Epithelial cell of prostate (primary cell): ENCODE measurements around the gene FAM53A.
A peak's percentile ranks its signal among the peaks of the same experiment; 100 is the strongest.
"Not testable (repeated sequence)": the region's sequence is repeated elsewhere in the genome, so short reads cannot be mapped to it uniquely, and the experiment has no call there.

Source experiments
- DNase-seq: peaks from one replicate; pipeline ENCODE4 v3.0.0-alpha.2; 2011; ENCODE audit warnings: low read depth, low spot score
- H3K27ac ChIP-seq: fragments of 450-650 bp; 2 replicates; pipeline ENCODE4 v1.5.1; 2017; ENCODE audit warnings: mild to moderate bottlenecking

The FAM53A gene

DNA sequence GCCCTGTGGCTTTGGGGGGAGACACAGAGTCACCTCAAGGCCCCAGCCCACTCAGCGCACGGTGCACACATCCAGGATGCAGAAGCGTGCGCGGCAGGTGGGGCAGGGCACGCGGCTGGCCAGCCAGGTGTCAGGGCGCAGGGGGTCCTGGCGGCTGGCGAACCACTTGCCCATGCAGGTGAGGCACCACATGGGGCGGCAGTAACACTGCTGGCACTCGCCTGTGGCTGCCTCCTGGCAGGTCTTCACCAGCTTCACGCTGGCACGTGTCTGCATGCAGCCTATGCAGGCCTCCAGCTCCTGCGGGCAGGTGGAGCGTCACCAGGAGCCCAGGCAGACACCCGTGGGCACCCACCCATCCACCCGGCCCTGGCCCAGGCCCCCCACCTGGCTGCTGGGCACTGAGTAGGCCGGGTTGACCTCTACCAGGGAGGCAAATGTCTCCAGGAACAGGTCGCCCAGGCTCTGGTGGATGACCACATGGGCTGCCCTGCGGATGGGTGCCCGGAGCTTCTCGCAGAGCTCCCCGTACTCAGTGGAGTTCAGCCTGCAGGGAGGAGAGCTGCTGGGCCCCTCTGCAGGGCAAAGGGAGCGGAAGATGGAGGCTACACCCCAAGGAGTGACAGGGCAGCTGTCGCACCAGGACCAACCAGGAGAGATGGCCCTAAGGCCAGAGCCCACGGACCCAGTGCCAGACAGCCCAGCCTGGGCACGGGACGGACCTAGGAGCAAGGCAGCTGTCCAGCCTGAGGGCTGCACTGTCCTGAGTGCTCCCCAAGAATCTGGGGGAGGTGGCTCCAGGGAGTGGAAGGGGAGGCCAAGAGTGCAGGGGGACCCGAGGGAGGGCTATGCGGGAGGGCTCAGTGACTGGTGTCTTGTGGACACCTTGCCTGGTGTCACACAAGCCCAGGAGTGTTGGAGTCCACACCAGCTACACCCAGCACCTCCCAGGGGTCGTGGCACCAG lies 33.3 kb upstream of the FAM53A start:
- no peak overlapping the region for H3K27ac ChIP-seq
- DNase-seq = no peak

DNA sequence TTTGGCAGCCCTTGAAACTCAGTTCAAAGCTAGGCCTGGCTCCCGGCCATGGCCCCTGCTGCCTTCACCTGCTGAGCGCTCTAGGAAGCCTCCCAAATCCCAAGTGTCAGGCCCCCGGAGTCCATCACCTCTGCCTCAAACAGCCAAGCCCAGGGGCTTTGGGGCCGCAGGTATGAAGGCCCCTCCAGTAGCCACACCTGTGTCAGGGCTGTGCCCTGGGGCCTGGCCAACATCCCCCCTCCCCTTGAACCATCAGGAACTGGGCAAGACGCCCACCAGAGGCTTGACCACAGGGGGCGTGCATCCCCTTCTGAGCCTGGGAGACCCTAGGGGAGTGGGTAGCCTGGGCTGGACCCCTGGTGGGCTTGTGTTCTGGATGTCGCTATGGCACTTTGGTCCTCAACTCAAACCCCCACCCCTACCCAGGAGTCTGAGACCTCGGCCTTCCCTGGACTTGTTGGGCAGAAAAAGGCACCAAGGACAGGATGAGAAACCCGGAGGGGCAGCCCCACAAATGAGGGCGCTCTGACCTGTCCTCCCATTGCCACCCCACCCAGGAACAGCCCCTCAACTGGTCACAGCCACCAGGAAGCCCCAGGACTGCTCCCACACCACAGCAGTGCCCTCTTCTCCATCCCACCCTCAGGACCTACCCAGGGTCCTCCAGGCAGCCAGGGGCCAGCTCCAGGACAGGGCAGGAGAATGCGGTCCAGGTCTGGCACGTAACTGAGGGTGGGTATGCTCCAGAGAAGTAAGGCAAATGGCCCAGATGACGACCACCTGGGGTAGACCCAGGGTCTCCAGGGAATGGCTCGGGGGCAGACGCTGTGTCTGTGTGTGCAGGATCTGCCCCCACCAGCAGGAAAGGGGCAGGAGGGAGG lies 32.2 kb upstream of the FAM53A start:
- DNase-seq = no peak
- no peak overlapping the region for H3K27ac ChIP-seq

DNA sequence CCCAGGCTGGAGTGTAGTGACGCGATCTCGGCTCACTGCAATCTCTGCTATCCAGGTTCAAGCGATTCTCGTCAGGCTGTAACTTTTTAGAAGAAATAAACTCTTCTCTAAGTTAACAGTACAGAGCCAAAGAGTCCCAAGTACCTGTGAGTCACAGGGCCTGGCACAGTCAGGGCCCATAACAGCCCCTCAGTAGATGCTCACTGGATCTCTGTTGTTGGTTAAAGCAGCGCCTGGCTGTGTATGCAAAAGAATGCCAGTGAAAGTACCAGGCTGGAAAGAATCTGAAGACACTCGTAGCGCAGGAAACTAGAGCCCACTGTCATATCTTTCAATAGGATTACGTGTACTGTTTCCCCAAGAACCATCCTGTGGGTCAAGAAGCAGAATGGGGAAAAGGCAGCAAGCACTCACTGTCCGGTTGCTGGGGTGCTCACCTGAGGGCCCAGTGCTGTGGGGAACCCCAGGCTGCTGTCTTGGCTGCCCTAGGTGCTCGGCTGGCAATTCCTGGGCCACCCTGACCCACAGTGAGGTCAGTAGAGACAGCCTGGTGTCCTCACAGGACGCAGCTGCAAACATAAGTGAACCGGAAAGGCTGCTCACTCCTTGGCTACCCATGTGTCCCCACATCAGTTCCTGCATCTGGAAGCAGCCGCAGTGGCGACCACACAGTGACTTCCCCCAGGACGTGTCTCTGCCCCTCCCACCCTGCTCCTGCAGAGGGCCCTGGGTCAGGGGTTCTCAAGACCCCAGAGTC lies 31.1 kb upstream of the FAM53A start:
- DNase-seq = no peak
- H3K27ac ChIP-seq = no peak overlapping the region

DNA sequence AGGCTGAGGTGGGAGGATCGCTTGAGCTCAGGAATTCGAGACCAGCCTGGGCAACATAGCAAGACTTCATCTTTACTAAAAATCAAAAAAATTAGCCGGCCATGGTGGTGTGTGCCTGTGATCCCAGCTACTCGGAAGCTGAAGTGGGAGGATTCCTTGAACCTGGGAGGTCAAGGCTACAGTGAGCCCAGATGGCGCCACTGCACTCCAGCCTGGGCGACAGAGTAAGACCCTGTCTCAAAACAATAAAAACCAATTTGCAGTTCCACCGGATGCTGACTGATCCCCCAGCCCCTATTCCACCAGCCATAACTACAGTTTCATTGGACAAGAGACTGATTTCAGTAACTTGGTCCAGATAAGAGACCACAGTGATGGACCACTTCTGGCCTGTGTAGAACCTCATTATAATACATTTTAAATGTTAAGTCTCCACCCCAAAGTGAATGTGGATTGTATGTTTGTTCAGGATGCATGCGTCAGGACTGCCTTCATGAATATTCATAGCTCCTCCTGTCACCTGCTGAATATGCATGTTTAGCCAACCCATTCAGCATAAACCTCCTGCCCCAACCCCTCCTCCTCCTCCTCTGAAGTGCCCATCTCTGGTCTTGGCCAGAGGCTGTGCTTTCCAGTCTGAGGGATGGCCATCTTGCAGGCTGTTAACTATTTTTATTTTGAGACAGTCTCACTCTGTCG lies 30.3 kb upstream of the FAM53A start:
- H3K27ac ChIP-seq = no peak overlapping the region
- no peak for DNase-seq

DNA sequence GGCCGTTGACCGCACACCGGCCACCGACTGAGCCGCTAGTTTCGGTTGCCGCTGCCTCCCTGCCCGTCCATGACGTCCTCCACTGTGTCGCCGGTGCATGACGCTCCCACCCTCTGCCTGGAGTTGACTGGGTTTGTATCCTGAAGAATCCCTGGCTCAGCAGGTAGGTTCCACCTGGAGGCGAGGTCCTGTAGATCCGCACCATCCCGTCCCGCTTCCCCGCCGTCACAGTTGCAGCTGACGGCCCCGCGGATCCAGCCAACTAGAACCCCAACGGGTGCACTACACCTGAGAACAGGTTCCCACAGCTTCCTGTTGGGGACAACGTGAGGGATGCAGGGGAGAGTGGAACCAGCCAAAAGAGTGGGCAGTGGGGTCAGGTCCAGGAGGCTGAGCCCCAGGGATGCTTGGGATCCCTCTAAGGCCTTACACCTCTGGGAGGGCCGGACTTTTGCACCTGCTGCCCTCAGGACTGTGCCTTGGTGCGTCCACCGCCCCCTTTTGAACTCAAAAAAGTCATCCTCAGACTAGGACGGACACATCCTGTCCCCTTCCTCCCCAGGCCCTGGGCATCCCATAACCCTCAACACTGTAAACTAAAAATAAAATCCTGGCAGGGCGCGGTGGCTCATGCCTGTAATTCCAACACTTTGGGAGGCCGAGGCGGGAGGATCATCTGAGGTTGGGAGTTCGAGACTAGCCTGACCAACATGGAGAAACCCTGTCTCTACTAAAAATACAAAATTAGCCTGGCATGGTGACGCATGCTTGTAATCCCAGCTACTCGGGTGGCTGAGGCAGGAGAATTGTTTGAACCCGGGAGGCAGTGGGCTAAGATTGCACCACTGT lies 29.1 kb upstream of the FAM53A start:
- H3K27ac ChIP-seq = peak overlapping the region; percentile 94
- DNase-seq = no peak

DNA sequence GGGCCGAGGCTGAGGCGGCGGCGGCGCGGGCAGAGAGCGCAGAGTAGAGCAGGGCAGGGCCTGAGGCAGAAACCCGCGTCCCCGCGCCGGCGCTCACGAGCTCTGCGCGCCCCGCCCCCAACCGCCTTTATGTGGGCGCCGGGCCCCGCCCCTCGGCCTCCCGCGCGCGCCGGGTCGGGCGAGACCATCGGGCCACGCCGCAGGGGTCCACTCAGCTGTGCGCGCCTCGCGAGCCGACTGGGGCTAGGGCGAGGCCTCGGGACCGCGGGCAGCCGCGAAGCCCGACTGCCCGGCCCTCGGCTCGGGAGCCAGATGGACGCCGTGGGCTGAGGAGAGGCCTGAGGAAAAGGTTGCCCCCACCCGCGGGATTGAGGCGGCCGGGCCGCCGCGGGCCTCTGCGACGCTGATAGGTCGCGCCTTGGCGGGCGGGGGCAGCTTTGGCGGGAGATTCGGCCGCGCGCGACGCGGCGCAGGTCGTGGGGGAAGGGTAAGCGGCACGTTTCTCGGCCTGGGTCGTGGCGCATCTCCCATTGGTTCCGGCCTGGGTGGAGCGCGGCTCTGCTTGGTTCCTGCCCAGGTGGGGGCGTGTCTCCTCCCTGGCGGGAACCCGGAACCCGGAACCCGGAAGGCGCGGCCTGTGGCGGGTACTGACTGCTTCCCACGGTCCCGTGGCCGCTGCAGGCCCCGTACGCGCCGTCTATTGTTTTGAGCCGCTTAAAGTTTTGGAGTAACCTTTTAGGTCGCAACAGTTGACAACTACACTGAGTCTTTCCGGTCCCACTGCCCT lies 28.3 kb upstream of the FAM53A start, which contains the start of gene SLBP:
SLBP (minus strand) TSS at position 104 of the 787 bp plus-strand sequence. CDS start 131 bp downstream, outside the sequence.
- H3K27ac ChIP-seq = peak within 1 kb of the TSS; percentile 94
- DNase-seq = peak; percentile 85

DNA sequence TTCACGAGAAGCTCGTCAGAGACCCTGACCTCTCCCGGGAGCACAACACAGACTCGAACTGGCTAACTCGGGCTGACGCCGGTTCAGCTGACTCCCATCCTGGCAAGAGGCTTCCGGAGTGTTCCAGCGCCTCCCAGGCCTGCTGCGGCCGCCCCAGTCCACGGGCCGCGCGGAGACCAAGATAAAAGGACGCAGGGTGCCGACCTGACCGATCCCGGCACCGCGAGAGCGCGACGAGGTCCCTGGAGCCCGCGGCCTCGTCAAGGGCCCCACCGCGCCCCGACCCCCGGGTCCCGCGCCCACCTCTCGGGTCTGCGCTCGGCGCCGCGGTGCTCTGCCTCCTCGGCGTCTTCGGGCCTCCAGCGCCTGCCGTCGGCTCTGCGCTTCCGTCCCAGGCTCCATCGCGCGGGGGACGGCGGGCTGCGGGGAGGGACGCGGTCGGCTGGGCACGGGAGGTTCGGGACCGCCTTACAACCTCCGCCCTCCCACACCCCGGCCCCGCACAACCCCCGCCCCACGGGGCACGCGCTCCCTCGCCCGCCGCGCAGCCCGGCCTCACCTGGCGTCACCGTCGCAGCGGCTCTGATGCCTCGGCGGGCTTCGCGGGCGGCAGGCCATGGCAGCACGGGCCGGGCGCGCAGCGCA lies 27.6 kb upstream of the FAM53A start:
- peak overlapping the region; percentile 94 for H3K27ac ChIP-seq
- no peak for DNase-seq

DNA sequence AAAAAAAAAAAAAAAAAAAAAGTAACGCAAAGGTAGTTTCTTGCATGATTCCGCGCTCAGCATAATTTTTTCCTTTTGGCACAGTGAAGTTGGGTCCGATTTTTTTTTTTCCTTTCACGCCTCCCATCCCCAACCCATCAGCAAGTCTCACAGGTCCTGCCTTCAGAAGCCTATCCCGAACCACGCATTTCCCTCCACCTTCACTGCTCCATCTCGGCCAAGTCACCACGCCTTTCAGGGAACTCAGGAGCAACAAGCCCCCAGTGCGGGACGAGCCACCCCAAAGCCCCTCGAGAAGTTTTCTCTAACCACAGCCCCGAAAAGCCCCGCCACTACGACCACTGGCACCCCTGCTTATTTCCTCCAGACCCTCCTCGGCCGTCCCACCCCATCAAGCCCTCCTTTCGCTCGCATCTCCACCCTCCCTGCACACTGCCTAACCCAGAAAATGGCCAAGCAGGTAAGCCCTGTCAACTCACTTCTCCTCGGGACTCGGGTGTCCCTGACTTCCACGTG lies 27.0 kb upstream of the FAM53A start:
- H3K27ac ChIP-seq = peak overlapping the region; percentile 94
- no peak for DNase-seq

DNA sequence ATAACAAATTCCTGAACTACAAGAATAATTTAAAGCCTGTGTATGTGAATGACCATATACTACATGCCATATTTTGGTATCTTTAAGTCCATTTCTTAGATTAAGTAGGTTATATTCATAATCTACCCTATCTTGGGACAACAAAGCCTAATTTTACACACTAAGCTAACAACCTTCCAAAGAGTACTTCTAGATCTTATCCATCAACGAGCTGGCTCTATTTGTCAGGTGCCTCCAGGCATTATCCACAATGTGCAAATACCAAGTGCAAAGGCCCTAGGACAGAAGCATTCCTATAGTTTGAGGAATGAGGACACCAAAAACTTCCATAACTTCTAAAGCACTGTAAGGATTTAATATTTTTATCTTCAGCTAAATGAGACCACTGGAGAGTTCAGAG lies 24.5 kb upstream of the FAM53A start:
- no peak for DNase-seq
- H3K27ac ChIP-seq = no peak overlapping the region

DNA sequence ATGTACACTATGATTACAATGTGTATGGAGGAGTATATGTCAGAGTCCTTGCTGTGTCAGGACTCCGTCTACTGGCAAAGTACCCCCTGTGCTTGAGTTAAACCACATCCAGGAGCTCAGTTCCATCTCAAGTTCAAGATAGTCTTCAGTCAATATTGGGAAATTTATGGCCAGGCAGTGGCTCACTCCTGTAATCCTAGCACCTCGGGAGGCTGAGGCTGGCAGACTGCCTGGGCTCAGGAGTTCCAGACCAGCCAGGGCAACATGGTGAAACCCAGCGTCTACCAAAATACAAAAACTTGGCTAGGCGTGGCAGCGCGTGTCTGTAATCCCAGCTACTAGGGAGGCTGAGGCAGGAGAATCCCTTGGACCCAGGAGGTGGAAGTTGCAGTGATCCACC lies 22.2 kb upstream of the FAM53A start:
- DNase-seq = no peak
- no peak overlapping the region for H3K27ac ChIP-seq

DNA sequence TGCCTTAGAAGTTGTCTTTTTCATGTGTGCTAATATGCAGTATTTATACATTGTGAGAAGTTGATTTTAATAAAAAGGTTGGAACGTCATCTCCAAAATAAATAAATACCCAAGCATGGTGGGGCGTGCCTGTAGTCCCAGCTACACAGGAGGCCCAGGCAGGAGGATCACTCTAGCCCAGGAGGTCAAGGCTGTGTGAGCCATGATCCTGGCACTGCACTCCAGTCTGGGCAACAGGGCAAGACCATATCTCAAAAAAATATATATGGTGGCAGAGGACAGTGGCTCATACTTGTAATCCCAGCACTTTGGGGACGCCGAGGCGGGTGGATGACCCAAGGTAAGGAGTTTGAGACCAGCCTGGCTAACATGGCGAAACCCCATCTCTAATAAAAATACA lies 21.6 kb upstream of the FAM53A start:
- DNase-seq = no peak
- no peak overlapping the region for H3K27ac ChIP-seq

DNA sequence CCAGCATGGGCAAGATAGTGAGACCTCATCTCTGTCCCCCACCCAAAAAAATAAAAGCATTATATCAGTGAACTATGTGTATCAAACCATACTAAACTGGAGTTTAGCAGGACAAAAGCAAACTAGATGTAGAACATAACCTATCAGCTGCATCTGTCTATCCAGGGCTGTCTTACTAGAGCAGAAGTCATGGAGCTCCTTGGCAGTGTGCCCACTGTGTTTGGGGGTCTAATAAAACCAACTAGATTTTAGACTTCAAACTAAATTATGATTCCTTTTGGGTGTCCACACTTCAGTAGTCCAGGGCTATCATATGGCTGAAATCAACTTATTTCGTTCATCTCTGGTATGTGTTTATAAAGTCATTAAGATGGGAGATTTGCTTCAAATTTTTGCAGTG lies 19.8 kb upstream of the FAM53A start:
- no peak overlapping the region for H3K27ac ChIP-seq
- no peak for DNase-seq

DNA sequence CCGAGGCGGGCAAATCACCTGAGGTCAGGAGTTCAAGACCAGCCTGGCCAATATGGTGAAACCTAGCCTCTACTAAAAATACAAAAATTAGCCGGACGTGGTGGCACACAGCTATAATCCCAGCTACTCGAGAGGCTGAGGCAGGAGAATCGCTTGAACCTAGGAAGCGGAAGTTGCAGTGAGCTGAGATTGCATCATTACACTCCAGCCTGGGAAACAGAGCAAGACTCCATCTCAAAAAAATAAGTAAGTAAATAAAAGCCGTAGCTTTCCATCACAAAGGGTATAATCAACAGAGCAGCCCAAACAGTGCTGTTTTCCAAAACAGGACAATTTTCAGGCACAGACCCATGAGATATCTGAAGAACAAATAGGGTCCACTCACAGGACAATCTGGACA lies 17.6 kb upstream of the FAM53A start:
- H3K27ac ChIP-seq, DNase-seq: not testable (repeated sequence)

DNA sequence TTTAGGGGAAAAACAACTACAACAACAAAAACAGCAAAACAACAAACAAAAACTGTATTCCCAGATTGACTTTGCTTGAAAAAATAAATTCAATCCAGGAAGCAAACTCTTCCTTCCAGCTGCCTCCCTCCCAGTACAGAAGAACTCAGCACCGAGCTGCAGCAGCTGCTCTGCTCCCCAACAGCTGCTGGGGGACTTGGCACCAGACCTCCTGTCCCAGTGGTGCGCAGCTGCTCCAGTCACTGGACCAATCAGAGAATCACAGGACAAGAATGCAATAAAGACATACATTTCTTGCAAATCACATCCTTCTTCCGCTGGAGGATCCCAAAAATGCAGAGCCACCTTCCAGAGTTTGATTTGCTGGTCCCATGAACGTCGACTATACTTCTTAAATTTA lies 11.8 kb upstream of the FAM53A start:
- no peak overlapping the region for H3K27ac ChIP-seq
- no peak for DNase-seq

DNA sequence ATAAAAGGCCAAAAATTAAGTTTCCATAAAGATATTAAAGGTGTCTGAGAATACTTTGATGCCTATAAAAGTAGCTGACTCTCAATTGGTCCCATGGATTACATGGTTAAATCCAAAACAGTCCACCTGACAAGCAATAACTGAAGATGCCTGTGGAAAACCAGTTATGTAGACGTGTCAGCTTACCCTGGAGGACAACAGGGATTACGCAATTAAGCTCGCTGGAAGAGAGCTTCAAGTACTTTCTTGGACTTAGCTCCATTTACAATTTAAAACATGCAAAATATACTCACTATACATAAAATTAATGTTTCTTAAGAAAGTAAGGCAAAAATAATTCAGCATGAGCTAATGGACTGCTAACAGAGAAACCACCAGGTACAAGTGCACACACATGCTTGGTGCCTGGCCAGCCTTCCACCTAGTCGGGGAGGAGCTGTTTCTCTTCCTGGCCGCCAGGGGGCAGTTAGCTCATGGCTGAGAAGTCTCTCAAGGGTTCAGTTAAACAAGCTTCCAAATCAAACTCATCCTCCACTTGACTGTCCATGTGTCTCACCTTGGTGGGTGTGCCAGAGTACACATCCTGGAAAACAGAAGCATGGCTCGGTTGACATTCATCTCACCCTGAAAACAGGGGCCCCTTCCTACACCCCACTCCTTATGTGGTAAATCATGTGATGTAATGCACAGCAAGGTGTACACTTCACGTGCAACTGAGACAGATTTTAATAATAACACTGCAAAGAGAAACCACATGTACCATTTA lies 9.2 kb upstream of the FAM53A start:
- DNase-seq = no peak

DNA sequence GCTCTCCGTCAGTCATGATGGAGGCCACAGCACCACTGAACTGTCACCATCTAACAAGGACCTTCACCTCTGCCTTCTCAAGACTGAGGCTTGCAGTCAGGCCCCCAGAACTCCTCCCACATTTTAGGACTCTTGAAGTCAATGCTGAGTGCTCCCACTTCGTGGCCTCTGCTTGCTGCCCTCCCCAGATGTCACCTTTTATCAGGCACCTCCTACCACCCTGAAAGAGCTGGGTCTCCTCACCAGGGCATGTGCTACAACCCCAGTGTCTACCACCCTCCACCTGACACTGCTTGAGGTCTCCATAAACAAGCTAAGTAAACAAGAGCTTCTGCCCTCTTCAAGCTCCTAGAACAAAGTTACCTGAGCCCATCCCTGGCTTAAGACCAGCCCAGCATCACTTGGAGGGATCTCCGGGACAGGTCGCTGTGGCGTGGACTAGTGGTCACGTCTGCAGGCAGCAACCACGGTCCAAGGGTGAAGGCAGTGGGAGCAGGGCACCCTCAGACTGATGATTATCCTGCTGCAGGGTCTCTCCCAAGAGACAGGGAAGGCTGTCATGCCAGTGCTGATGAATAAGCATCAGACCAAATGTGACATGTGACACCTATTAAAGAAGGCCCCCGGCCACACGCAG lies 7.7 kb upstream of the FAM53A start:
- DNase-seq = no peak
- no peak overlapping the region for H3K27ac ChIP-seq

More for the DNA sequence above, 9.2 kb upstream of the FAM53A start:
- H3K27ac ChIP-seq = peak overlapping the region; percentile 27
